Measurements from ENCODE around the gene ZMYM2.

The ZMYM2 gene

DNA sequence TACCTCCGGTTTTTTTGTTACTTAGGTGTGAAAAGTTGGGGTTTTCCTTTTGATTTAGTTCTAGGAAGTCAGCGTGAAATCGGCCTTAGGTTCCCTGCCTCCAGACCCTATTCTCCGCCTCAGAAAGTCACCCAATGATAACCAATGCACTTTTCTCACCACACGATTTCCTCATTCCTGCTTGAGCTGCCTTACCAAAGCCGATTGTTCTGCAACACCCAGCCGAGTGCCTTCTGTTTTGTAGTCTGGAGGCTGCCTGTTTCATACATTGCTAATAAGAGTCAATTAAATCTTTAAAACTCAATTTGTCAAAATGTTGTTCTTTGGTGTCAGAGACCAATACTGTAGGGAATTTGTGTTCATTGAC lies 162.6 kb downstream of the ZMYM2 start:
- TF ChIP-seq, protein P1, sequence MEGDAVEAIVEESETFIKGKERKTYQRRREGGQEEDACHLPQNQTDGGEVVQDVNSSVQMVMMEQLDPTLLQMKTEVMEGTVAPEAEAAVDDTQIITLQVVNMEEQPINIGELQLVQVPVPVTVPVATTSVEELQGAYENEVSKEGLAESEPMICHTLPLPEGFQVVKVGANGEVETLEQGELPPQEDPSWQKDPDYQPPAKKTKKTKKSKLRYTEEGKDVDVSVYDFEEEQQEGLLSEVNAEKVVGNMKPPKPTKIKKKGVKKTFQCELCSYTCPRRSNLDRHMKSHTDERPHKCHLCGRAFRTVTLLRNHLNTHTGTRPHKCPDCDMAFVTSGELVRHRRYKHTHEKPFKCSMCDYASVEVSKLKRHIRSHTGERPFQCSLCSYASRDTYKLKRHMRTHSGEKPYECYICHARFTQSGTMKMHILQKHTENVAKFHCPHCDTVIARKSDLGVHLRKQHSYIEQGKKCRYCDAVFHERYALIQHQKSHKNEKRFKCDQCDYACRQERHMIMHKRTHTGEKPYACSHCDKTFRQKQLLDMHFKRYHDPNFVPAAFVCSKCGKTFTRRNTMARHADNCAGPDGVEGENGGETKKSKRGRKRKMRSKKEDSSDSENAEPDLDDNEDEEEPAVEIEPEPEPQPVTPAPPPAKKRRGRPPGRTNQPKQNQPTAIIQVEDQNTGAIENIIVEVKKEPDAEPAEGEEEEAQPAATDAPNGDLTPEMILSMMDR (conservative IDR thresholded peaks at IDR 0.05), result no peak
- H3K27ac ChIP-seq, result no peak overlapping the region

DNA sequence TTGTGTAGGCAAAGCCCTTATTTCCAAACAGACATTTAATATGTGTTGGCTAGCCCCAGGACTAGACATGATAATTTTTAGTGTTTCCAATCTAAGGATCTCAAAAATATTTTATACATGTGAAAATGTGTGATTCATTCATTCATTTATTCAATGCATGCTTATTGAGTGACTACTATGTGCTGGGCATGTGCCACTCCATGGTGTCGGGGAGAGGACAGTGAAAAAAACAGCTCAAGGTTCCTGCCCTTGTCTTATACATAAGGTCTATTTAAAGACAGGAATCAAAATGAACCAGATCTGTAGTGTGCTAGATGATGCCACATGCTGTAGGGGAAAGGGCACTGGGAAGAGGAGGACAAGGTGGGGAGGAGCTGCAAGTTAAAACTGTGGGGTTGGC lies 165.8 kb downstream of the ZMYM2 start:
- H3K27ac ChIP-seq, result no peak overlapping the region
- TF ChIP-seq, protein P1 (conservative IDR thresholded peaks at IDR 0.05), result no peak
- TF ChIP-seq ZFX (IDR thresholded peaks at IDR 0.05), result no peak

DNA sequence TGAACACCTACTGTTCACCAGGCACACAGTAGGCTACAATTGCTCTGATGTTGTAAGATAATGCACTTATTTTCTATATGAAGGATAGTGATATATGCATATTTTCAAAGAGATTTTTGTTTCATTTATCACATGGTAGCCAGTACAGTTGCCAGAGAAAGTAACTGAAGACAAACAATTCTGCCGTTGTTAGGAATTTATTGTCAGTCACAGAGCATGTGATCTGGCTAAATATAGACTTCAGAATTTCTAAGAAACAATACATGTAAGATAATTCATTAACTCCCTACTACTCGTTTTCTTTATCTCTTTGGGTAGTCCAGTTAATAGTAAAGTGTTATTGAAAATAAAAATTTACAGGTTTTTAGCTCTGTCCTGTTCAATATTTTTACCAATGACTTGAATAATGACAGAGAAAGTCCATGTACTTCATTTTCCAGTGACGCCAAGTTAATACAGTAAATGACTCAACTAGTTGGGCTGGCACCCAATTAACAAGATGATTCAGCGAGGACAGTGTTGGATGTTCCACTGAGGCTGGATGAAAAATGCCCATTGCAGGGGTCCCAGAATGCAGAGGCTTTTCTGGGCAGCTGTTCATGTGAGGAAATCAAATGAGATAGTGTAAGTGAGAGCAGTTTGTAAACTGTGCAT lies 166.7 kb downstream of the ZMYM2 start:
- H3K27ac ChIP-seq, result no peak overlapping the region
- TF ChIP-seq, protein P1 (conservative IDR thresholded peaks at IDR 0.05), result no peak
- TF ChIP-seq ZFX (IDR thresholded peaks at IDR 0.05), result no peak

DNA sequence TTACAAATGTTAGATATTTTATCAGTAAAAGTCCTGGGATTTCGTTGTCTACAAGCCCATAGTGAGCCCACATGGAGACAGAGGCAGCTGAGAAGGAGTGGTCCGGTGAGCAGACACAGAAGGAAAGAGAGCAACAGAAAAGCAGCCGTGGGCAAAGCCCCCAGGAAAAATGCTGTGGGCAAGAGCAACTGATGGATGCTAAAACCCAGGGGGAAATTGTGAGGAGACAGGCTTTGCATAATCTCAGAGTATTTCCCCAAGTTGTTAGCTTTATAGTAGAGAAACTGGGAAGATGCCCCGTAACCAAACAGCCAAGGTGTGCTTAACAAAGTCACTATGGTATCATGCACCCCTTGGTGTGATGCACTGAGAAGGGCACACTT lies 167.2 kb downstream of the ZMYM2 start:
- H3K27ac ChIP-seq, result no peak overlapping the region

DNA sequence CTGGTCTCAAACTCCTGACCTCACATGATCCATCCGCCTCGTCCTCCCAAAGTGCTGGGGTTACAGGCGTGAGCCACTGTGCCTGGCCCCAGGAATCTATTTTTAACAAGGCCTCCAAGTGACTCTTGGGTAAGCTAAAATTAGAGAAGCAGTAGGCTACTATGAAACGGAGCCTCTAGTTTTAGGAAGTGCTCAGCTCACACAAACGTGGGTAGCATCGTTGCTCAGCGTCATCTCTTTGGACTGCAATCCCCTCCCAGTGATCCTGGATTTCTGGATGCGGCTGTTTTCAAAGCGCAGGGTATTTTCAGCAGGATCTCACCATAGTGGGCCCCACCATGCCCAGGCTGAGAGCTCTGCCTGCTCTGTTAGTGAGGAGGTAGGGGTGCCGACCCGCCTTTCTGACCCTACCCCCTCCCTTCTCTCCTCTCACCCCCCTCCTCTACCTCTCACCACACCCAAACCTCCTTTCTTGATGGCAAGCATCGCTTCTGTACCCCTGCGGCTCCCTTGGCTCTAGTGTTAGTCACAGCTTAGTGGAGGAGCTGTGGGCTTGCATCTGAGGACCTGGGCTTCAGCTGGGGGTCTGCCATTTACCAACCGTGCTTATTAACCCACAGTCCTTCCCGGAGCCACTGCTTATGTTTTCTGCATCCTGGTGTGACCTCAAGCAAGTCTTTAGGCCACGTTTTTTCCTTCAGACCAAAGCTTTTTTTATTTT lies 168.2 kb downstream of the ZMYM2 start:
- H3K27ac ChIP-seq, result no peak overlapping the region
- TF ChIP-seq, protein P1 (conservative IDR thresholded peaks at IDR 0.05), result no peak
- no peak for TF ChIP-seq ZFX (IDR thresholded peaks at IDR 0.05)

More for the DNA sequence above, 167.2 kb downstream of the ZMYM2 start:
- TF ChIP-seq ZFX (IDR thresholded peaks at IDR 0.05), result no peak
- TF ChIP-seq, protein P1 (conservative IDR thresholded peaks at IDR 0.05), result no peak

DNA sequence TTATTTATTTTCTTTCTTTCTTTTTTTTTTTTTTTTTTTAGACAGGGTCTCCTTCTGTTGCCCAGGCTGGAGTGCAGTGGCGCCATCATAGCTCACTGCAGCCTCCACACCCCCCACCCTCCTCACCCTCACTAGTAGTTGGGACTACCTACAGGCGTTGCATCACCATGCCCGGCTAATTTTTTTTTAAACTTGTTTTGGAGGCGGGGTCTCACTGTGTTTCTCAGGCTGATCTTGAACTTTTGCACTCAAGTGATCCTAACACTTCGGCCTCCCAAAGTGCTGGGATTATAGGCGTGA lies 168.7 kb downstream of the ZMYM2 start:
- H3K27ac ChIP-seq, result no peak overlapping the region
- TF ChIP-seq, protein P1 (conservative IDR thresholded peaks at IDR 0.05), result no peak
- no peak for TF ChIP-seq ZFX (IDR thresholded peaks at IDR 0.05)

DNA sequence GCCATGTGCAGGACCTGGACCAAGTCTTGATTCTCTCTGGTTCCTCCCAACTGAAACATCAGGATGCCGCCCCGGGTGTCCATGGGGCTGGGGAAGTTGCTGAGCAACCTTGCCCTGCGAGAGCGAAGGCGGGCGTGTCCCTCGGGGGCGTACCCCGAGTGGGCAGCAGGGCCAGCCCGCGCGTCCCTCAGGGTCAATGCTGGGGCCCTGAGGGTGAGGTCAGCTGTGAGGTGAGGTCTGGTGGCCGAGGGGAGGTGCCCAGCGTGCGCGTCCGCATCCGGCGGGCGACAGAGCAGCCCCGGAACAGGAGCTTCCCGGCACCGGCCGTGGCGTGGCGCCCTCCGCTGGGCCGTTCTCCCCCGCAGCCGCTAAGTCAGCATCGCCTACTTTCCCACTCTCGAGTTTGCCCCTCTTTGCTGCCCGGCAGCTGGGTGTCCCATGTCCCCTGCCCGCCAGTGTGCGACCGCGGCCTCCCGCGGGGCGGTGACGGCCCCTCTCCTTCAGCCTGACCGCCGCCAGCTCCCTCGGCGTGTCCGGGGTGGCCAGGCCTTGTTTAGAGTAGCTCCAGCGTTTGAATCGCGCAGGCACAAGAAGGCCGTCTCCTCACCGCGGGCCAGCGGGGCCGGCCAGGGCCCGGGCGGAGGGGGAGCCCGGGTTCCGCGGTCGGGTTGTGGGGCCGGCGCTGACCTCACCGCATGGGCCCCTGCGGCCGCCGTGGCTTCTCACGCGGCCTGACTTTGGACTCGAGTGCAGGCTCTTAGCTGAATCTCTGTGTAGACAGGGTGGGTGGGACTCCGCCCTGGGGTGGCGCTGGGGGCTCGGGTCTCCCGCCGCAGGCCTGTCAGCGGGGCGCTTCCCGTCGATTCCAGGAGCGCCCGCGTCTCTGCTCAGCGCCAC lies 169.3 kb downstream of the ZMYM2 start:
- H3K27ac ChIP-seq, result no peak overlapping the region
- no peak for TF ChIP-seq ZFX (IDR thresholded peaks at IDR 0.05)
- TF ChIP-seq, protein P1 (conservative IDR thresholded peaks at IDR 0.05), result no peak
